ENCODE data around the gene LRP1.

Gene LRP1

DNA sequence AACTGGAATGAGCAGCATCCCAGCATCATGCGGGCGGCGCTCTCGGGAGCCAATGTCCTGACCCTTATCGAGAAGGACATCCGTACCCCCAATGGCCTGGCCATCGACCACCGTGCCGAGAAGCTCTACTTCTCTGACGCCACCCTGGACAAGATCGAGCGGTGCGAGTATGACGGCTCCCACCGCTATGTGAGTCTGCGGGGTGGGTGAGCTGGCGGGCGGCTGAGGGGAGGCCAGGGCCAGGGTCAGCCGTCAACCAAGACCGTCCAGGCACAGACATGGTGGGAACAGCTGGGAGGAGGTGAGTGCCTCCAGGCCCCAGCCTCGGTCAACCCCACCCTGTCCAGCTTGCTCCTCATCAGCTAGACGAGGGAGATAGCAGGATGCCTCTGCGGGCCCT, 62.5 kb downstream of the LRP1 start:
- FAIRE-seq (no peak), DNase-seq (ENCODE audit: low spot score) (no peak)

DNA sequence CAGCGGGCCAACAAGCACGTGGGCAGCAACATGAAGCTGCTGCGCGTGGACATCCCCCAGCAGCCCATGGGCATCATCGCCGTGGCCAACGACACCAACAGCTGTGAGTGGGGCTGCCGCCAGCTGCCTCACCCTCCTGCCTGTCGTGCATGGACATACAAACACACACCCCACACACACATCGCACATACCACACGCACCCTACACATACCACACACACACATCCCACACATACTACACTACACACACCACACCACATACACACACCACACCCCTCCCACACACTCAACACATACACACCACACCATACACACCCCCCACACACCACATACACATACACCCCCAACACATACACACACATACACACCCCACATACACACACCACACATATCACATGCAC, 63.1 kb downstream of the LRP1 start:
- no peak for FAIRE-seq

DNA sequence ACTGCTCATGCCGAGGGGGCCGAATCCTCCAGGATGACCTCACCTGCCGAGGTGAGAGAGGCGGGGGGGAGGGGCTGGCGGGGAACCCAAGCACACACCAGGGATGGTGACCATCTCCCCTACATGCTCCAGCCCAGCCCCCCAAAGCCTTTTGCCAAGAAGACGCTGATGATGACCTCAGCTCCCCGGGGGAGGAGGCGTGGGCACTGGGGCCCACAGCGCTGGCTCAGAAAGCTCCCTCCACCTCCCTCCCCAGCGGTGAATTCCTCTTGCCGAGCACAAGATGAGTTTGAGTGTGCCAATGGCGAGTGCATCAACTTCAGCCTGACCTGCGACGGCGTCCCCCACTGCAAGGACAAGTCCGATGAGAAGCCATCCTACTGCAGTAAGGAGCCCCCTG, 64.6 kb downstream of the LRP1 start:
- DNase-seq (ENCODE audit: low spot score) (no peak), FAIRE-seq (no peak)

More for the DNA sequence above, 63.1 kb downstream of the LRP1 start:
- DNase-seq (ENCODE audit: low spot score): no peak

DNA sequence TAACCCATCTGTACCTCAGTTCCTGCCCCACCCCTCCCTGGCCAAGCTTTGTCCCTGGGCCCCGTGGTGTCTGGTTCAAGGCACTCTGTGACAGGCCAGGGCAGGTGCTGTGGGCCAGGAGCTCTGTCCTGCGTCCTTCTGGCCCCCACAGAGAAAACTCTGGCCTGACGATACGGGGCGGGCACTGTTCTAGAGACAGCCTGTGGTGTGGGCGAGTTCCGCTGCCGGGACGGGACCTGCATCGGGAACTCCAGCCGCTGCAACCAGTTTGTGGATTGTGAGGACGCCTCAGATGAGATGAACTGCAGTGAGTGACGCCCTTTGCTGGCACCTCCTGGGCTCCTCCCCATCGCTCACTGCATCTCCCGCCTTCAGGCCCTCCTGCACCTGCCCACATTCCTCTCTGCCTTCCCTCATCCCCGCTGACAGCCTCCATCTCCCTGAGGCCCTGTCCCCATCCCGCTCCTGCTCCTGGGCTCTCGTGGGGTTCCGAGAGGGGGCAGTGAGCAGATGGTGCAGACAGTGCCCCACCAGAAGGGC, 65.5 kb downstream of the LRP1 start:
- FAIRE-seq (no peak), DNase-seq (ENCODE audit: low spot score) (no peak)

DNA sequence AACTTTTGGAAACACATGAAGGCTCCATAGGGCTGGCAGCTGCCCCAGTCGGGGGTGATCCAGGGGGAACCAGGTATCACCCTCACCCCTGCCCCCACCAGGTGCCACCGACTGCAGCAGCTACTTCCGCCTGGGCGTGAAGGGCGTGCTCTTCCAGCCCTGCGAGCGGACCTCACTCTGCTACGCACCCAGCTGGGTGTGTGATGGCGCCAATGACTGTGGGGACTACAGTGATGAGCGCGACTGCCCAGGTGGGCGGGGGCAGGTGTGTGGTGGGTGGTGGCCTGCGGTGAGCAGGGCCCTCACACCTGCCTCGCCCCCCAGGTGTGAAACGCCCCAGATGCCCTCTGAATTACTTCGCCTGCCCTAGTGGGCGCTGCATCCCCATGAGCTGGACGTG, 66.0 kb downstream of the LRP1 start:
- DNase-seq (ENCODE audit: low spot score): no peak
- FAIRE-seq: peak; percentile 5

DNA sequence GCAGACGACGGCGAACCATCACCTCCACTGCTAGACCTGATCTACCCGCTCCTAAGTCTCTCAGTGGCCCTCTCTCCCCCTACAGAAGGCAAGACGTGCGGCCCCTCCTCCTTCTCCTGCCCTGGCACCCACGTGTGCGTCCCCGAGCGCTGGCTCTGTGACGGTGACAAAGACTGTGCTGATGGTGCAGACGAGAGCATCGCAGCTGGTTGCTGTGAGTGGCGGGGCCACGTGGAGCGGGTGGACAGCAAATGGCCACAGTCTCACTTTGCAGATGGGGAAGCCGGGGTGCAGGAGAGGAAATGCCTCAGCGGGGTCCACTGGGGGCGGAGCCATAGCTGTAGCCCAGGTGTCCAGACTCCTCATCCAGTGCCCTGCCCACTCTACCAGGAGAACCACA, 66.9 kb downstream of the LRP1 start:
- FAIRE-seq: no peak
- no peak for DNase-seq (ENCODE audit: low spot score)

DNA sequence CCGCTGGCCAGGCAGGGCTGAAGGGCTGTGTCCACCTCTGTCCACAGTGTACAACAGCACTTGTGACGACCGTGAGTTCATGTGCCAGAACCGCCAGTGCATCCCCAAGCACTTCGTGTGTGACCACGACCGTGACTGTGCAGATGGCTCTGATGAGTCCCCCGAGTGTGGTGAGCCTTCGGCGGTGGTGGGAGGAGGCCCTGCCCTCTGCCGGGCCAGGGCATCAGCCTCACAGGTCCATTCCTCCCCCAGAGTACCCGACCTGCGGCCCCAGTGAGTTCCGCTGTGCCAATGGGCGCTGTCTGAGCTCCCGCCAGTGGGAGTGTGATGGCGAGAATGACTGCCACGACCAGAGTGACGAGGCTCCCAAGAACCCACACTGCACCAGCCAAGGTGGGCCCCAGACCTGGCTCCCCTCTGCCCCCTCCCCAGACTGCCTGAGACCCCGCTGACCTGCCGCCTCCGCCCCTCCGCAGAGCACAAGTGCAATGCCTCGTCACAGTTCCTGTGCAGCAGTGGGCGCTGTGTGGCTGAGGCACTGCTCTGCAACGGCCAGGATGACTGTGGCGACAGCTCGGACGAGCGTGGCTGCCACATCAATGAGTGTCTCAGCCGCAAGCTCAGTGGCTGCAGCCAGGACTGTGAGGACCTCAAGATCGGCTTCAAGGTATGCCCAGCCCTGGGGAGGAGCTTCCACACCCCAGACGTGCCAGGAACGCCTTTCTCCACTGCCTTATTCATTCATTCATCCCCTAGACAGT, 67.5 kb downstream of the LRP1 start:
- FAIRE-seq (no peak), DNase-seq (ENCODE audit: low spot score) (no peak)

DNA sequence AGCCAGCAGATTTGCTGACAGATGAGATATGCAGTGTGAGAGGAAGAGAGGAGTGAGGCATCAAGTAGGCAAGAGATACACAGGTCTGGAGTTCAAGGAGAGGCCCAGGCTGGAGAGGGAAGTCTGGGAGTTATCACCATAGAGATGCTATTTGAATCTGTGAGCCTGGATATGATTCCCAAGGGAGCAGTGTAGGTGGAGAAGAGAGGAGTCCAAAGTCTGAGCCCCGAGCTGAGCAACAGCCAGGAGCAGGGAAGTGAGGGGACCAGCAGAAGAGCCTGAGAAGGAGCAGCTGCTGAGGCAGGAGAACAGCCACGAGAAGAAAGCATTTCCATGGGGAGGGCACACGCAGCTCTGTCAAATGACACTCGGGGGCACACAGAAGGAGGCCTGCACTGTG, 68.2 kb downstream of the LRP1 start:
- no peak for FAIRE-seq
- DNase-seq (ENCODE audit: low spot score): no peak

DNA sequence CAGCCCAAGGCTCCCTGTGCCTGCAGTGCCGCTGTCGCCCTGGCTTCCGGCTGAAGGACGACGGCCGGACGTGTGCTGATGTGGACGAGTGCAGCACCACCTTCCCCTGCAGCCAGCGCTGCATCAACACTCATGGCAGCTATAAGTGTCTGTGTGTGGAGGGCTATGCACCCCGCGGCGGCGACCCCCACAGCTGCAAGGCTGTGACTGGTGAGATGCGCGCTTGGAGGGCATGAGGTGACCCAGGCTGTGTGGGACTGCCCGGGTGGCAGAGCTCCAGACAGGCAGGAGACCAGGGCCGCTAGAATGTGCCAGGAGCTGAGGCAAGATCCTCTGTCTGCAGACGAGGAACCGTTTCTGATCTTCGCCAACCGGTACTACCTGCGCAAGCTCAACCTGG, 68.7 kb downstream of the LRP1 start:
- DNase-seq (ENCODE audit: low spot score): no peak
- no peak for FAIRE-seq

DNA sequence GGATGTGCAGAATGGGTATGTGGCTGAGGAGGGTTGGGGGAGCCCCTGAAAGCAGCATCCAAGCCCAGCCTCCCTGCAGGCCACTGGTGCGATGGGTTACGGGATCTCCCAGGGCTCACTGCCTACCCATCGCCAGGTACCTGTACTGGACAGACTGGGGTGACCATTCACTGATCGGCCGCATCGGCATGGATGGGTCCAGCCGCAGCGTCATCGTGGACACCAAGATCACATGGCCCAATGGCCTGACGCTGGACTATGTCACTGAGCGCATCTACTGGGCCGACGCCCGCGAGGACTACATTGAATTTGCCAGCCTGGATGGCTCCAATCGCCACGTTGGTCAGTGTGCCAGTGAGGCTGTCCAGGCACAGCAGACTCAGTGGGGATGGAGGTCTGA, 70.0 kb downstream of the LRP1 start:
- DNase-seq (ENCODE audit: low spot score): no peak
- FAIRE-seq: no peak

DNA sequence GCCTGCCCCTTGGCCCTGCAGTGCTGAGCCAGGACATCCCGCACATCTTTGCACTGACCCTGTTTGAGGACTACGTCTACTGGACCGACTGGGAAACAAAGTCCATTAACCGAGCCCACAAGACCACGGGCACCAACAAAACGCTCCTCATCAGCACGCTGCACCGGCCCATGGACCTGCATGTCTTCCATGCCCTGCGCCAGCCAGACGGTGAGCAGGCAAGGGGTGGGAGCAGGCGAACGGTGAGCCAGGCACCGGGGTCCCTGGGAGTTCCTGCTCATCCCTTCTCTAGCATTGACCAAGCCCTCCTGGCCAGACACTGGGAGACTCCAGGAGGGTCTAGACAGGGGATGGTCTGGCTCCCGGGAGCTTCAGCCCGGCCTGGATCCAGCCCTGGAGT, 70.9 kb downstream of the LRP1 start:
- no peak for DNase-seq (ENCODE audit: low spot score)
- no peak for FAIRE-seq

DNA sequence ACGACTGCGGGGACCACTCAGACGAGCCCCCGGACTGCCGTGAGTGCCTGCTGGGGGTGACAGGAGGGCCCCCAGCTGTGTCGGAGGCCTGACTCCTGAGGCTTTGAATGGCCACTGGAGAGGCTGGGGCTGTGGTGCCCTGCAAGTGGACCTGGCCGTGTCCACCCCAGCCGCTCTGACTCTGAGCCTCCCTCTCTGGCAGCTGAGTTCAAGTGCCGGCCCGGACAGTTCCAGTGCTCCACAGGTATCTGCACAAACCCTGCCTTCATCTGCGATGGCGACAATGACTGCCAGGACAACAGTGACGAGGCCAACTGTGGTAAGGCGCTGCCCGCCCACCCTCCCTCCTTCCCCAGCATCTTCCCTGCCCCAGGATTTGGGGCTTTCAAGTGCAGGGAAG, 72.2 kb downstream of the LRP1 start:
- FAIRE-seq (no peak), DNase-seq (ENCODE audit: low spot score) (no peak)

DNA sequence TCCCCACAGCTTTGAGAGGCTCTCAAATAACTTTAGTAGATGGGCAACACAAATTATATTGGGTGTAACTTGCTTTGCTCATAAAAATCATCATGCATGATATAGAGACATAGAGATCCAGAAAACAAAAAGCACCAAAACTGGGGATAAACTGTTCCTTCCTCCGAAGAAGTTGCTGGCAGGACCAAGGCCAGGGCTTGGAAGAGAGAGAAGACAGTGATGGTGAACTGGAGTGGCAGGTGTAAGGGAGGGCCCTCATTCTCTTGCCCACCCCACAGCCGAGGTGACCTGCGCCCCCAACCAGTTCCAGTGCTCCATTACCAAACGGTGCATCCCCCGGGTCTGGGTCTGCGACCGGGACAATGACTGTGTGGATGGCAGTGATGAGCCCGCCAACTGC, 72.9 kb downstream of the LRP1 start:
- DNase-seq (ENCODE audit: low spot score) (no peak), FAIRE-seq (no peak)

DNA sequence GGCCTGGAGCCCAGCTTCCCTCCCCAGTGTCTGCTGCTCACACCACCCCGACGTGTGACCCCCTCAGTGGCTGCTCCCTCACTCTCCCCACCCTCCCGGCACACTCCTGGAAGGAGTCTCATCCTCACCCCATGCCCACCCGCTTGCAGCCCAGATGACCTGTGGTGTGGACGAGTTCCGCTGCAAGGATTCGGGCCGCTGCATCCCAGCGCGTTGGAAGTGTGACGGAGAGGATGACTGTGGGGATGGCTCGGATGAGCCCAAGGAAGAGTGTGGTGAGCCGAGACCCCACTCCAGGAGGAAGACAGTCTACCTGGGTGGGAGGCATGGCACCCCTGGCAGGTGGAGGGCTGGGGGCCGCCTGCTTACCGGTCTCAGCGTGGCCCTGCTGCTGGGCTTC, 73.3 kb downstream of the LRP1 start:
- DNase-seq (ENCODE audit: low spot score): no peak
- FAIRE-seq: no peak

DNA sequence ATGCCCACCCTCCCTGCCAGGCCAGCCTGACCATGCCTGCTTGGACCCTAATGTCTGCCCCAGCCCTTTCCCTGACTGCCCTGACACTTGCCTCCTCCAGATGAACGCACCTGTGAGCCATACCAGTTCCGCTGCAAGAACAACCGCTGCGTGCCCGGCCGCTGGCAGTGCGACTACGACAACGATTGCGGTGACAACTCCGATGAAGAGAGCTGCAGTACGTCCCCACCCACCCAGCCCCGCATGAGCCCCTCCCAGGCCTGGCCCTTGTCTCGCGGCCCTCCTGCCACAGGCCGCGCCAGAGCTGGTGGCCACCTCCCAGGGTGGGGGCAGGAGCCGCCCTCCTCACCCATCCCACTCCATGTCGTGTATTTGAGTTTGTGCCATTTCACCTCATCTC, 74.0 kb downstream of the LRP1 start:
- FAIRE-seq: no peak
- no peak for DNase-seq (ENCODE audit: low spot score)

DNA sequence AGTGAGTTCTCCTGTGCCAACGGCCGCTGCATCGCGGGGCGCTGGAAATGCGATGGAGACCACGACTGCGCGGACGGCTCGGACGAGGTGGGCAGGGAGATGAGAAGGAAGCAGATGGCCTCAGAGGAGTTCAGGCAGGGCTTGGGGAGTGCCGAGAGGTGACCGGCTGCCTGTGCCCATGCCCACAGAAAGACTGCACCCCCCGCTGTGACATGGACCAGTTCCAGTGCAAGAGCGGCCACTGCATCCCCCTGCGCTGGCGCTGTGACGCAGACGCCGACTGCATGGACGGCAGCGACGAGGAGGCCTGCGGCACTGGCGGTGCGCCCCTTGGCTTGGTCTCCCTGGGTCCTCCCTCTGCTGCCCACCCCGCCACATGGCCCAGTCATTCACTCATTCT, 74.9 kb downstream of the LRP1 start:
- DNase-seq (ENCODE audit: low spot score) (no peak), FAIRE-seq (no peak)

DNA sequence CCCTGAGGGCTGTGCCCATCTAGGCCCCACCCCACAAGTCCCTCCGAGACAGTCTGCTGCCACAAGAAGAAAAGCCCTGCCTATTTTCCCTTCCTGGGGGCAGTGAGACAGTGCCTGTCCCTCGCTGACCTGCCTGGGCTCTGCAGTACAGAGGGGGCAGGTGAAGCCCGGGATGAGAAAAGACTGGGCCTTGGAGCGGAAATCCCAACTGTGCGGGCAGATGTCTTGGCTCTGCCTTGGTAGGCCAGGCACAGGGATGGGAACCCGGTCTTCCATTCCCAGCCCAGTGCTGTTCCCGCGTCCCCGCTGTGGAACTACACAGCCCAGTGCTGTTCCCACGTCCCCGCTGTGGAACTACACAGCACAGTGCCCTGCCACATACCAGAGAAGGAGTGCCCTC, 75.5 kb downstream of the LRP1 start:
- FAIRE-seq (no peak), DNase-seq (ENCODE audit: low spot score) (no peak)

DNA sequence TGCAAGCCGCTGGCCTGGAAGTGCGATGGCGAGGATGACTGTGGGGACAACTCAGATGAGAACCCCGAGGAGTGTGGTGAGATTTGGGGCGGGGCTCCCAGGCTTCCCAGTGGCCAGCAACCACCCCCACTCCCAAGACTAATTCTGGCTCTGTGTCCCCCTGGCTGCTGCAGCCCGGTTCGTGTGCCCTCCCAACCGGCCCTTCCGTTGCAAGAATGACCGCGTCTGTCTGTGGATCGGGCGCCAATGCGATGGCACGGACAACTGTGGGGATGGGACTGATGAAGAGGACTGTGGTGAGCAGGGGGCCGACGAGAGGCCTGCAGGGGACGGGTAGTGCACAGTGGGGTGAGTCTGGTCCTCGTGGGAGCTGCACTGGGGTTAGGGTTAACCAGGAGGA, 76.2 kb downstream of the LRP1 start:
- FAIRE-seq: no peak
- no peak for DNase-seq (ENCODE audit: low spot score)

DNA sequence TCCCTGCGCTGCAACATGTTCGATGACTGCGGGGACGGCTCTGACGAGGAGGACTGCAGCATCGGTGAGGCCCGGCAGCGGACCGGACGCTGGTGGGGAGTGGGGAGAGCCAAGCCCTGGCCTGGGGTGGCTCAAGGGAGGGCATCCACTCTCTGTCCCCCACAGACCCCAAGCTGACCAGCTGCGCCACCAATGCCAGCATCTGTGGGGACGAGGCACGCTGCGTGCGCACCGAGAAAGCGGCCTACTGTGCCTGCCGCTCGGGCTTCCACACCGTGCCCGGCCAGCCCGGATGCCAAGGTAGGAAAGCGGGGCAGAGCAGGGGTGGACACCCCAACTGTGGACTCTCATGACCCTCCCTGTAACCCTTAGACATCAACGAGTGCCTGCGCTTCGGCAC, 76.9 kb downstream of the LRP1 start:
- DNase-seq (ENCODE audit: low spot score): no peak
- FAIRE-seq: no peak

DNA sequence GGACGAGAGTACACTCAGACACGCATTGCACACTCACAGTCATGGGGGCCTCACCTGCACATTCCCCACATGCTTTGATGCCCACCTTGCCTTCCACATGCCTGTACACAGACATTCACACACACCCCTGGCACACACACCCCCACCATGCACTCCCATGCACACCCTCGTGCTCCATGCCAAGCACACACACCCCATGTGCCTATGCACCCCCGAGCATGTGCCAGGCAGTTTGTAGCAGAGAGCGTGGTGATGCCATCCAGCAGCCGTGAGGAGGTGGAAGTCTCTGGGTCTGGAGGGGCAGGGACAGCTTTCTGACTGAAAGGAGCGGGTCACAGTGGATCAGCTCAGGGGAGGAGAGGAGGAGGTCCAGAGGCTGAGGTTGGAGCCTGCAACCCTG, 77.6 kb downstream of the LRP1 start:
- FAIRE-seq: no peak

DNA sequence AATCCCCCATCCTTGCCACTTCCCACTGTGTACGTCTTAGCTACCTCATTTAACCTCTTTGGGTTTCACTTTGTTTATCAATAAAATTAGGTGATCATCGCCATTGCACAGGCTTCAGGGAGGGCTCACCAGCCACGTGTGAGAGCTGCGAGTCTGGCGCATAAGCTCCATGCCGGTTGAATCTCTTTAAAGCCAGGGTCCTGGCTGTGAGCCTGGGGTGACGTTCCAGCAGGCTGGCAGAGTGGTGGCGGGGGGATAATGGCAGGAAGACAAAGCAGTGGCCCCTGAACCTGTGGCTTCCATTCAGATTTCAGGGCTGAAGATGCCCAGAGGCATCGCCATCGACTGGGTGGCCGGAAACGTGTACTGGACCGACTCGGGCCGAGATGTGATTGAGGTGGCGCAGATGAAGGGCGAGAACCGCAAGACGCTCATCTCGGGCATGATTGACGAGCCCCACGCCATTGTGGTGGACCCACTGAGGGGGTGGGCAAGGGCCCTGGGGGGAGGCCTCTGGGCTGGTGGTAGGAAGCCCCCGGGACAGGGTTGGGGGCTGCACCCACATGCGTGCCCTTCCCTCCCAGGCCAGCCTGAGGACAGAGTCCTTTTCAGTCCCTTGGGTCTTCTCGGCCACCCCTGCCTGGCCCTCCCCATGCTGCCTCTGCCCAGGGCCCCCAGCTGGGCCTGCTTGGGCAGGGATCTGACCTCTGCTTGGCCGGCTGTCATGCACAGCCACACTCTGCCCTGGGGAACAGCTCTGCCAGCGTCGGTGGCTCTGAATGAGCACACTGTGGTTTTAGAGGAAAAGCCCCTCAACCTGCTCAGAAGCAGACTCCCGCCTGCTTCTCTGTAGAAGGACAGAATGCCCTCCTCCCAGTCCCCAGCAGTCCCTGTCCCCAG, 79.7 kb downstream of the LRP1 start:
- FAIRE-seq (no peak), DNase-seq (ENCODE audit: low spot score) (no peak)

More for the DNA sequence above, 77.6 kb downstream of the LRP1 start:
- DNase-seq (ENCODE audit: low spot score): no peak

DNA sequence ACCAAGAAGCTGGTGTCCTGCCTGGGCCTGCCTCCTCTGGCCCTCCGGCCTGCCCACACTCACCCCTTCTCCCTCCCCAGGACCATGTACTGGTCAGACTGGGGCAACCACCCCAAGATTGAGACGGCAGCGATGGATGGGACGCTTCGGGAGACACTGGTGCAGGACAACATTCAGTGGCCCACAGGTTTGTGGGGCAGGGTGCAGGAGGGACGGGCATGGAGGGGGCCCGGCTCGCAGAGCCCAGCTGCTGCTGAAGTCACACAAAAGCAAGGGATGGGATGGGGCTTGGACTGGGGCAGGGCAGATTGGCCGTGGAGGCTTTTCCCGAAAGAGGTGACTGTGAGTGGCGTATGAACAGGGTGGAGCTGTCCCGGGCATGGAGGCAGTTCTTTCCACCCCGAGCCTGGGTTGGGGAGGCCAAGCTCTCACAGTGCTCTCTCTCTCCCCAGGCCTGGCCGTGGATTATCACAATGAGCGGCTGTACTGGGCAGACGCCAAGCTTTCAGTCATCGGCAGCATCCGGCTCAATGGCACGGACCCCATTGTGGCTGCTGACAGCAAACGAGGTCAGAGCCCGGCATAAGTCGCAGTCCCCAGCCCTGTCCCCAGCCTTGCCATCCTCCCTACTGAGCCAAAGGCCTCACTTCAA, 80.5 kb downstream of the LRP1 start:
- FAIRE-seq (no peak), DNase-seq (ENCODE audit: low spot score) (no peak)

Measured in urothelium cell line (cell line).